KMS-11 (cell line): ENCODE data around the gene SIK2.

Experiments used
- H2AFZ ChIP-seq: fragments of 200-600 bp; sonication (generic); 2 replicates; pipeline ENCODE4 v1.6.1; 2016; ENCODE audit warnings: antibody characterized with exemption, mixed run types, low read depth
- H3K27ac ChIP-seq: fragments of 200-600 bp; sonication (generic); 2 replicates; pipeline ENCODE4 v1.6.1; 2016; ENCODE audit warnings: mild to moderate bottlenecking, mixed run types
- H3K27me3 ChIP-seq: fragments of 200-600 bp; sonication (generic); 2 replicates; pipeline ENCODE4 v1.6.1; 2017; ENCODE audit warnings: mild to moderate bottlenecking, low read depth, mixed run types, moderate library complexity; ENCODE audit not compliant: insufficient read depth
- H3K36me3 ChIP-seq: fragments of 200-600 bp; sonication (generic); 2 replicates; pipeline ENCODE4 v1.6.1; 2017; ENCODE audit warnings: mild to moderate bottlenecking, mixed run types; ENCODE audit not compliant: insufficient read depth
- H3K4me1 ChIP-seq: fragments of 200-600 bp; sonication (generic); 2 replicates; pipeline ENCODE4 v1.6.1; 2016; ENCODE audit warnings: mild to moderate bottlenecking, low read depth, mixed run types; ENCODE audit not compliant: poor library complexity, severe bottlenecking
- H3K4me2 ChIP-seq: fragments of 200-600 bp; sonication (generic); 2 replicates; pipeline ENCODE4 v1.7.0; 2016; ENCODE audit warnings: mild to moderate bottlenecking, mixed run types
- H3K4me3 ChIP-seq: fragments of 200-600 bp; sonication (generic); IDR thresholded peaks from 2 replicates; pipeline ENCODE4 v1.6.1; 2017; ENCODE audit warnings: low read depth, low read length, mixed read lengths; ENCODE audit not compliant: insufficient read depth
- H3K79me2 ChIP-seq: fragments of 200-600 bp; sonication (generic); 2 replicates; pipeline ENCODE4 v1.6.1; 2016; ENCODE audit warnings: low read depth, mixed run types; ENCODE audit not compliant: insufficient read depth
- H3K9ac ChIP-seq: fragments of 200-600 bp; sonication (generic); 2 replicates; pipeline ENCODE4 v1.6.1; 2016; ENCODE audit warnings: mild to moderate bottlenecking, mixed run types
- H4K20me1 ChIP-seq: fragments of 200-600 bp; sonication (generic); 2 replicates; pipeline ENCODE4 v1.6.1; 2016; ENCODE audit warnings: mild to moderate bottlenecking, mixed run types; ENCODE audit not compliant: insufficient read depth
- CTCF ChIP-seq: fragments of 200-600 bp; sonication (generic); conservative IDR thresholded peaks from 2 replicates; pipeline ENCODE4 v1.6.1; 2017; ENCODE audit warnings: low read depth, mild to moderate bottlenecking, antibody characterized with exemption, low read length, moderate library complexity, mixed read lengths

SIK2 gene

GRCh38 chr11:111697933-111698371, 95.7 kb downstream of the SIK2 start:
- H3K27ac ChIP-seq: no peak overlapping the region
- no peaks in the 10 kb centered on the region for H3K79me2 ChIP-seq
- H4K20me1 ChIP-seq: no peaks in the 10 kb centered on the region
- no peak for TF ChIP-seq CTCF
- no peak overlapping the region for H3K4me2 ChIP-seq
- H3K27me3 ChIP-seq: no peaks in the 10 kb centered on the region
- H3K36me3 ChIP-seq: no peaks in the 10 kb centered on the region
- no peak overlapping the region for H3K9ac ChIP-seq
- no peak overlapping the region for H2AFZ ChIP-seq
- H3K4me1 ChIP-seq: no peaks in the 10 kb centered on the region
- no peak overlapping the region for H3K4me3 ChIP-seq

- H3K79me2 ChIP-seq: no peaks in the 10 kb centered on the region
- no peaks in the 10 kb centered on the region for H4K20me1 ChIP-seq
- no peaks in the 10 kb centered on the region for H3K4me1 ChIP-seq
- H2AFZ ChIP-seq: no peak overlapping the region
- H3K27me3 ChIP-seq: no peaks in the 10 kb centered on the region
- no peaks in the 10 kb centered on the region for H3K36me3 ChIP-seq
- no peak overlapping the region for H3K9ac ChIP-seq
- H3K4me3 ChIP-seq: no peak overlapping the region
- TF ChIP-seq CTCF: no peak
- no peak overlapping the region for H3K27ac ChIP-seq
- no peak overlapping the region for H3K4me2 ChIP-seq
Observed at GRCh38 chr11:111698852-111699559, 96.8 kb downstream of the SIK2 start.

- no peaks in the 10 kb centered on the region for H3K79me2 ChIP-seq
- no peaks in the 10 kb centered on the region for H4K20me1 ChIP-seq
- no peak overlapping the region for H2AFZ ChIP-seq
- H3K4me2 ChIP-seq: no peak overlapping the region
- no peak for TF ChIP-seq CTCF
- H3K27ac ChIP-seq: no peak overlapping the region
- no peaks in the 10 kb centered on the region for H3K4me1 ChIP-seq
- no peak overlapping the region for H3K9ac ChIP-seq
- H3K4me3 ChIP-seq: no peak overlapping the region
- no peaks in the 10 kb centered on the region for H3K36me3 ChIP-seq
- H3K27me3 ChIP-seq: no peaks in the 10 kb centered on the region
Observed at GRCh38 chr11:111699579-111700156, 97.4 kb downstream of the SIK2 start.

GRCh38 chr11:111700162-111700561, 97.9 kb downstream of the SIK2 start:
- H3K36me3 ChIP-seq: no peaks in the 10 kb centered on the region
- H3K79me2 ChIP-seq: no peaks in the 10 kb centered on the region
- no peak overlapping the region for H3K9ac ChIP-seq
- no peaks in the 10 kb centered on the region for H3K4me1 ChIP-seq
- H3K27ac ChIP-seq: no peak overlapping the region
- no peak overlapping the region for H3K4me3 ChIP-seq
- H3K27me3 ChIP-seq: no peaks in the 10 kb centered on the region
- no peak overlapping the region for H3K4me2 ChIP-seq
- H4K20me1 ChIP-seq: no peaks in the 10 kb centered on the region
- no peak for TF ChIP-seq CTCF
- no peak overlapping the region for H2AFZ ChIP-seq
